ENCODE measurements around the gene OR10T2. TPM values are rescaled to one million over a fixed set of nuclear protein-coding genes. Genes with fewer than 3 reads are reported as not detected.

OR10T2 gene
- total and polyA plus RNA-seq, 2 donors (not counting 3 experiments of a cell fraction or from before 2014, with no cell fraction given) = not detected

GRCh38 chr1:158362941-158363340, 36.3 kb downstream of the OR10T2 start:
- no TSS peak for BruUV-seq (replicated peaks)
- H3K4me2 ChIP-seq (ENCODE audit: insufficient read depth, low read length) = no peak overlapping the region
- ChIA-PET CTCF (no interaction called here), POLR2A (no interaction called here)
- H3K27ac ChIP-seq (ENCODE audit: insufficient read depth, low read depth, low read length) = no peak overlapping the region
- H3K9me3 ChIP-seq (replicated peaks; ENCODE audit: control insufficient read depth, insufficient read depth, low read length) = peaks cover 2% of the 10 kb centered on the region
- no peak for FAIRE-seq
- H3K79me2 ChIP-seq (ENCODE audit: control insufficient read depth, insufficient read depth, low read length) = no peaks in the 10 kb centered on the region
- H4K20me1 ChIP-seq (replicated peaks; ENCODE audit: control insufficient read depth, extremely low read depth, insufficient read depth, low read length) = no peaks in the 10 kb centered on the region
- TF ChIP-seq POLR2AphosphoS5 (IDR thresholded peaks at IDR 0.05; ENCODE audit: insufficient read depth, low read depth, low read length) (no peak), MYC (IDR thresholded peaks at IDR 0.05; ENCODE audit: low read depth, low read length) (no peak), MAX (IDR thresholded peaks at IDR 0.05; ENCODE audit: insufficient read depth, insufficient read length) (no peak), EZH2 (IDR thresholded peaks at IDR 0.05; ENCODE audit: borderline replicate concordance, low read depth, low read length, severe bottlenecking) (no peak), FOS (IDR thresholded peaks at IDR 0.05; ENCODE audit: borderline replicate concordance, insufficient read depth, low read length) (no peak), JUN (IDR thresholded peaks at IDR 0.05; ENCODE audit: borderline replicate concordance, insufficient read depth, insufficient read length, low read depth) (no peak), CTCF (IDR thresholded peaks at IDR 0.05; ENCODE audit: extremely low read depth in 1 of 2, insufficient read depth in 1 of 2, low read depth in 1 of 2, low read length in 2 of 2) (no peak), GATA2 (IDR thresholded peaks at IDR 0.05; ENCODE audit: insufficient read depth, insufficient read length, low read depth, low read length) (no peak), POLR2A (IDR thresholded peaks at IDR 0.05; ENCODE audit: low read depth, low read length) (no peak)
- no peaks in the 10 kb centered on the region for H3K4me1 ChIP-seq (ENCODE audit: control insufficient read depth, extremely low read depth, insufficient read depth, low read length)
- H3K9ac ChIP-seq (replicated peaks; ENCODE audit: extremely low read depth, insufficient read depth, low read length) = no peak overlapping the region
- no peak for DNase-seq (ENCODE audit: low read depth, low spot score)
- H3K27me3 ChIP-seq (ENCODE audit: control insufficient read depth in 2 of 2, insufficient read depth in 2 of 2, low read length in 2 of 2) = no peaks in the 10 kb centered on the region
- no peak overlapping the region for H3K4me3 ChIP-seq (replicated peaks in 1 of 3; ENCODE audit: insufficient read depth in 1 of 3, low read depth in 1 of 3, low read length in 3 of 3)
- H3K36me3 ChIP-seq (ENCODE audit: control insufficient read depth in 2 of 2, extremely low read depth in 1 of 2, insufficient read depth in 2 of 2, low read length in 2 of 2) = no peaks in the 10 kb centered on the region
- no peak overlapping the region for H2AFZ ChIP-seq (ENCODE audit: low read depth, low read length)
- dilution Hi-C loops (cut with MboI; ENCODE audit: extremely low pct_ligation_motif_present, low sequenced_read_pairs) = no loop called here
- no peaks in the 10 kb centered on the region for H3K9me1 ChIP-seq (replicated peaks; ENCODE audit: control insufficient read depth, extremely low read depth, insufficient read depth, low read length)
- intact Hi-C loops (cut with micrococcal nuclease) = no loop called here
